Left lung (tissue), 14 donors: Measurements from ENCODE around the gene SFRP2. TPM values are rescaled to one million over a fixed set of nuclear protein-coding genes. Genes with fewer than 3 reads are reported as not detected.

Source experiments
- ATAC-seq: fragments of 200-7000 bp; cut with Tn5 transposase; one replicate; pipeline ENCODE4 v1.9.1; 2020; ENCODE audit warnings: moderate library complexity
- DNase-seq, 4 donors: peaks; one replicate each; pipeline ENCODE4 v3.0.0-alpha.2; 2013 to 2020
- H3K27ac ChIP-seq, 2 donors: fragments of 200-600 bp; sonication (generic) in 1 of 2; one replicate each; pipeline versions ENCODE4 v1.5.0 to v1.8.0; 2020 to 2021
- H3K27me3 ChIP-seq, 2 donors: fragments of 200-600 bp; sonication (generic) in 1 of 2; one replicate each; pipeline versions ENCODE4 v1.5.0 to v1.8.0; 2020 to 2021
- H3K36me3 ChIP-seq, 2 donors: fragments of 200-600 bp; sonication (generic) in 1 of 2; one replicate each; pipeline versions ENCODE4 v1.5.0 to v1.8.0; 2020 to 2021
- H3K4me1 ChIP-seq, 2 donors: fragments of 200-600 bp; one replicate each; pipeline ENCODE4 v1.8.0; 2021
- H3K4me3 ChIP-seq, 2 donors: fragments of 200-600 bp; sonication (generic) in 1 of 2; one replicate each; pipeline versions ENCODE4 v1.5.0 to v1.8.0; 2020 to 2021; ENCODE audit warnings: mild to moderate bottlenecking in 1 of 2
- H3K9me3 ChIP-seq, 2 donors: fragments of 200-600 bp; sonication (generic) in 1 of 2; one replicate each; pipeline versions ENCODE4 v1.5.0 to v1.8.0; 2020 to 2021
- CTCF ChIP-seq, 2 donors: fragments of 200-600 bp; sonication (generic) in 1 of 2; IDR thresholded peaks; one replicate each; pipeline versions ENCODE4 v1.5.0 to v1.8.0; 2021; ENCODE audit warnings: antibody characterized with exemption in 2 of 2
- intact Hi-C, 2 donors: fragments of 100-400 bp; cut with DNase I; formaldehyde crosslinking; loops; one replicate each; pipeline versions ENCODE4 v1.11.2 to v1.14.2; 2022
- long read RNA-seq, 12 donors: library from polyadenylated mRNA in 2 of 12; unstranded in 2 of 12; transcript quantifications; one replicate each; pipeline ENCODE4 v2.0.0 and lab custom pipeline, GENCODE V29; 2019 to 2026
- polyA plus RNA-seq, 6 donors: library from polyadenylated mRNA; unstranded; fragments of 120-200 nt; gene quantifications; one replicate each; pipeline ENCODE4 v1.2.1, GENCODE V29; 2013; ENCODE audit not compliant: insufficient read length in 6 of 6
- total RNA-seq, 2 donors: library from RNA; stranded (reverse); fragmentation: NEBNext Ultra II Directional; extraction: Animal tissue kit (Norgen Biotek cat#: 25700); gene quantifications; one replicate each; pipeline ENCODE4 v1.2.1, GENCODE V29; 2021
- donor health status: DM: no; HTN: yes; CAD: no.
- donor health status: DM: no; HTN: no; CAD: no.

Gene SFRP2
- total RNA-seq (10 to 100 TPM; 64.4 to 73.9 TPM), polyA plus RNA-seq (10 to 100 TPM in 2 of 6 donors, 1 to 10 TPM in 4; 3.5 to 12.3 (median 9.7) TPM)
- long read RNA-seq, donor 1 = 0 reads
- long read RNA-seq, donor 2, partial matches to known transcripts = 0 of 4 reads
- long read RNA-seq, donor 2, other reads (novel, unspliced or antisense) = 0 of 4 reads
- long read RNA-seq, donor 3, partial matches to known transcripts = 0 of 3 reads
- long read RNA-seq, donor 3, other reads (novel, unspliced or antisense) = 0 of 3 reads
- long read RNA-seq, donor 4, transcript SFRP2-201 (3 exons, 2,032 nt) = major isoform, 65 of 85 reads
- long read RNA-seq, donor 4, partial matches to known transcripts = 19 of 85 reads
- long read RNA-seq, donor 4, other reads (novel, unspliced or antisense) = 1 of 85 reads
- long read RNA-seq, donor 5, partial matches to known transcripts = 0 of 3 reads
- long read RNA-seq, donor 5, other reads (novel, unspliced or antisense) = 0 of 3 reads
- long read RNA-seq, donor 6 = 0 reads
- long read RNA-seq, donor 7, partial matches to known transcripts = 0 of 3 reads
- long read RNA-seq, donor 7, other reads (novel, unspliced or antisense) = 0 of 3 reads
- long read RNA-seq, donor 8, transcript SFRP2-201 (3 exons, 2,032 nt) = major isoform, 6 of 6 reads
- long read RNA-seq, donor 8, partial matches to known transcripts = 0 of 6 reads
- long read RNA-seq, donor 8, other reads (novel, unspliced or antisense) = 0 of 6 reads
- long read RNA-seq, donor 9 = 0 reads
- long read RNA-seq, donor 10, transcript SFRP2-201 (3 exons, 2,032 nt) = major isoform, 45 of 49 reads
- long read RNA-seq, donor 10, partial matches to known transcripts = 2 of 49 reads
- long read RNA-seq, donor 10, other reads (novel, unspliced or antisense) = 2 of 49 reads
- long read RNA-seq, donor 11, transcript SFRP2-201 (3 exons, 2,032 nt) = major isoform, 21 of 21 reads
- long read RNA-seq, donor 11, partial matches to known transcripts = 0 of 21 reads
- long read RNA-seq, donor 11, other reads (novel, unspliced or antisense) = 0 of 21 reads
- long read RNA-seq, donor 12, partial matches to known transcripts = 0 of 2 reads
- long read RNA-seq, donor 12, other reads (novel, unspliced or antisense) = 0 of 2 reads

- no peaks in the 10 kb centered on the region for H3K9me3 ChIP-seq
- H3K27me3 ChIP-seq = peaks cover 75 to 99% of the 10 kb centered on the region in 2 donors
- peak in 1 of 4 donors; percentile 80 for DNase-seq
- H3K27ac ChIP-seq = no peak within 1 kb of the TSS
- peak within 1 kb of the TSS in 1 of 2 donors; percentile 14 for H3K4me3 ChIP-seq
- TF ChIP-seq CTCF (IDR thresholded peaks at IDR 0.05) = no peak
- H3K4me1 ChIP-seq = peaks cover 14 to 45% of the 10 kb centered on the region in 2 donors
- ATAC-seq = no peak
- intact Hi-C loops = loop anchor here in 1 of 2 donors (5.0 kb wide), 1 partner anchor 529 kb away; no protein-coding TSS in a partner anchor
- no peaks in the 10 kb centered on the region for H3K36me3 ChIP-seq
Observed at GRCh38 chr4:153788413-153789276, at the start of gene SFRP2. Gene SFRP2 (minus strand): TSS chr4:153789083. CDS start chr4:153788835, 248 bp downstream.

- no peak for TF ChIP-seq CTCF (IDR thresholded peaks at IDR 0.05)
- Histone ChIP-seq H3K36me3 (no peaks in the 10 kb centered on the region), H3K27me3 (no peaks in the 10 kb centered on the region), H3K9me3 (no peaks in the 10 kb centered on the region), H3K27ac (no peak overlapping the region), H3K4me3 (no peak overlapping the region), H3K4me1 (no peaks in the 10 kb centered on the region)
- ATAC-seq = no peak
- no peak for DNase-seq
- intact Hi-C loops = no loop called here
Observed at GRCh38 chr4:153838564-153838963, 49.7 kb upstream of the SFRP2 start.

GRCh38 chr4:153834901-153835300, 46.0 kb upstream of the SFRP2 start:
- no peaks in the 10 kb centered on the region for H3K27me3 ChIP-seq
- H3K27ac ChIP-seq = no peak overlapping the region
- ATAC-seq (no peak), DNase-seq (no peak)
- H3K4me1 ChIP-seq = no peaks in the 10 kb centered on the region
- H3K4me3 ChIP-seq = no peak overlapping the region
- intact Hi-C loops = no loop called here
- H3K36me3 ChIP-seq = no peaks in the 10 kb centered on the region
- TF ChIP-seq CTCF (IDR thresholded peaks at IDR 0.05) = no peak
- H3K9me3 ChIP-seq = no peaks in the 10 kb centered on the region

- no peaks in the 10 kb centered on the region for H3K4me1 ChIP-seq
- no peak for TF ChIP-seq CTCF (IDR thresholded peaks at IDR 0.05)
- intact Hi-C loops = no loop called here
- DNase-seq (no peak), ATAC-seq (no peak)
- no peaks in the 10 kb centered on the region for H3K27me3 ChIP-seq
- no peaks in the 10 kb centered on the region for H3K9me3 ChIP-seq
- H3K27ac ChIP-seq = no peak overlapping the region
- H3K4me3 ChIP-seq = no peak overlapping the region
- no peaks in the 10 kb centered on the region for H3K36me3 ChIP-seq
Observed at GRCh38 chr4:153832720-153833287, 43.9 kb upstream of the SFRP2 start.
